ENCODE results near the gene STARD10. TPM values are rescaled to one million over a fixed set of nuclear protein-coding genes. Genes with fewer than 3 reads are reported as not detected.

The STARD10 gene
- total RNA-seq, 4 donors from 2014 or later: 26.6 to 75.4 (median 58.1) TPM

- Histone ChIP-seq H3K27me3 (no peaks in the 10 kb centered on the region), H3K9me3 (no peaks in the 10 kb centered on the region), H3K36me3 (no peaks in the 10 kb centered on the region), H3K27ac (replicated peaks in 1 of 4) (no peak overlapping the region), H3K4me3 (no peak overlapping the region), H3K4me1 (peaks cover 11 to 67% (median 56%) of the 10 kb centered on the region in 4 donors)
- DNase-seq (ENCODE audit: extremely low spot score): no peak
- WGBS: 86% methylated on average over 1 of the region's 5 CpGs
- TF ChIP-seq EP300 (IDR thresholded peaks at IDR 0.05) (no peak), POLR2AphosphoS5 (IDR thresholded peaks at IDR 0.05) (no peak), POLR2A (IDR thresholded peaks at IDR 0.05; ENCODE audit: low read depth) (no peak)
- TF ChIP-seq, protein P1, sequence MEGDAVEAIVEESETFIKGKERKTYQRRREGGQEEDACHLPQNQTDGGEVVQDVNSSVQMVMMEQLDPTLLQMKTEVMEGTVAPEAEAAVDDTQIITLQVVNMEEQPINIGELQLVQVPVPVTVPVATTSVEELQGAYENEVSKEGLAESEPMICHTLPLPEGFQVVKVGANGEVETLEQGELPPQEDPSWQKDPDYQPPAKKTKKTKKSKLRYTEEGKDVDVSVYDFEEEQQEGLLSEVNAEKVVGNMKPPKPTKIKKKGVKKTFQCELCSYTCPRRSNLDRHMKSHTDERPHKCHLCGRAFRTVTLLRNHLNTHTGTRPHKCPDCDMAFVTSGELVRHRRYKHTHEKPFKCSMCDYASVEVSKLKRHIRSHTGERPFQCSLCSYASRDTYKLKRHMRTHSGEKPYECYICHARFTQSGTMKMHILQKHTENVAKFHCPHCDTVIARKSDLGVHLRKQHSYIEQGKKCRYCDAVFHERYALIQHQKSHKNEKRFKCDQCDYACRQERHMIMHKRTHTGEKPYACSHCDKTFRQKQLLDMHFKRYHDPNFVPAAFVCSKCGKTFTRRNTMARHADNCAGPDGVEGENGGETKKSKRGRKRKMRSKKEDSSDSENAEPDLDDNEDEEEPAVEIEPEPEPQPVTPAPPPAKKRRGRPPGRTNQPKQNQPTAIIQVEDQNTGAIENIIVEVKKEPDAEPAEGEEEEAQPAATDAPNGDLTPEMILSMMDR (IDR thresholded peaks at IDR 0.05): no peak
- intact Hi-C loops (cut with DNase I): no loop called here
Observed at GRCh38 chr11:72745511-72745910, 48.3 kb downstream of the STARD10 start.

DNA sequence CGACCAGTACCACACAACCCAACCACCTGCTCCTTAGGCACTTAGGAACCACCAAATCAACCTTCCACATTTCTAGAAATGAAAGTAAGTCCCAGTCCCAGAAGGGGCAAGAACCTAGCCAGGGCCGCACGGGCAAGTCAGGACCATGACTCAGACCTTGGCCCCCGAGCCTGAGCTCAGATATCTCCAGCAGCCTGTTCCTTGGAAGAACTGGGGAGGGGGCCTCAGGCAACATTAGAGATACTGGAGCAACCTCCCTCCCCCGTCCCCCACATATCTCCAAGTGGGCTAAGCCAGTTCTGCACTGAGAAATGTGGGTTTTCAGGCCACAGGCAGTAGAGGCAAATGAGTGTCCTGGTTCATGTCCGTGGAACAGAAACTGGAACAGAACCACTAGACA, 49.4 kb downstream of the STARD10 start:
- Histone ChIP-seq H3K4me1 (peaks cover 11 to 68% (median 58%) of the 10 kb centered on the region in 4 donors), H3K9me3 (no peaks in the 10 kb centered on the region), H3K4me3 (no peak overlapping the region), H3K36me3 (no peaks in the 10 kb centered on the region), H3K27me3 (no peaks in the 10 kb centered on the region), H3K27ac (replicated peaks in 1 of 4) (no peak overlapping the region)
- WGBS: 79% methylated on average over 6 of the region's 6 CpGs
- no peak for DNase-seq (ENCODE audit: extremely low spot score)
- intact Hi-C loops (cut with DNase I): no loop called here
- TF ChIP-seq EP300 (IDR thresholded peaks at IDR 0.05) (no peak), POLR2A (IDR thresholded peaks at IDR 0.05; ENCODE audit: low read depth) (no peak), POLR2AphosphoS5 (IDR thresholded peaks at IDR 0.05) (no peak)
- TF ChIP-seq, protein P1 (IDR thresholded peaks at IDR 0.05): no peak

DNA sequence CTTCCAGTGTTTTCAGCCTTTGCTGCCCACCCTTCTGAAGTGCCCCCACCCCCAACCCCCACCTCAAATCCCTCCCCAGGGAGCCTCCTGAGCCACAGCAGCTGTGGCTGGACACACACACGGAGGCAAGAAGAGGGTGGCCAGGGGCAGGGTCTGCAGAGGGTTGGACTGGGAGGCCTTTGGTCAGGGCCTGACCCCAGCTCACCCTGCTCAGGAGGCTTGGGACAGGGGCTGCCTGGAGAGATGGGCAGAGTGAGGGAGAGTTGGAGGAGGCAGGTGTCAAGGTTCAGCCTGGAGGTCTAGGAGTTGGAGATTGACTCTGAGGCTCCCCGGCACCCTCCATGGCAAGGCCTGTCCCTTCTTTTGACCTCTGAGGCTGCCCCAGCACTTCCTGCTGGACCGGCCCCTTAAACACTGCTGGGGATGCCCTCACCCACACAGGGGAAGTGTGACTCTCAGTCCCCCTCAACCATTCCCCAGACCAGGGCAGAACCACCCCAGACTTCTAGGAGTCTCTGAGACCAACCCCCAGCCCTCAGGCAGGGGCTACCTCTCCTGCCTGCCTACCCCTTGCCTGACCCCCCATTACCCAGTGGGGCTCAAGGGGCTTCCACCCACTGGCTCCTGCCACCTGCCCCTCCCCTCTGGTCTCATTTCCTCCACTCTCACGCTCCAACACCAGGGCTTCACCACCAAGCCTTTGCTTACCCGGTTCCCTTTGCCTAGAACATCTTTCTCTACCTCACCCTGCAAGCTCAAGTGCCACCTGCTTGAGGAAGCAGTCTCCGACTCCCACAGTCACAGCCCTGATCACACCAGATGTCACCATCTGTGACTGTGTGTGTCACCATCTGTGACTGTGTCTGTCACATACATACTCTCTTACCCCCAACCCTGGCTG, 50.3 kb downstream of the STARD10 start:
- Histone ChIP-seq H3K27ac (replicated peaks in 1 of 4) (peak overlapping the region in 2 of 4 donors; percentile 33 to 38), H3K4me3 (no peak overlapping the region), H3K36me3 (no peaks in the 10 kb centered on the region), H3K9me3 (no peaks in the 10 kb centered on the region), H3K27me3 (no peaks in the 10 kb centered on the region), H3K4me1 (peaks cover 15 to 77% (median 66%) of the 10 kb centered on the region in 4 donors)
- intact Hi-C loops (cut with DNase I): no loop called here
- TF ChIP-seq EP300 (IDR thresholded peaks at IDR 0.05) (no peak), POLR2A (IDR thresholded peaks at IDR 0.05; ENCODE audit: low read depth) (no peak), POLR2AphosphoS5 (IDR thresholded peaks at IDR 0.05) (no peak)
- TF ChIP-seq, protein P1 (IDR thresholded peaks at IDR 0.05): no peak
- no peak for DNase-seq (ENCODE audit: extremely low spot score)
- 83% methylated on average over 6 of the region's 6 CpGs for WGBS

GRCh38 chr11:72742513-72743320, 51.1 kb downstream of the STARD10 start:
- Histone ChIP-seq H3K4me3 (no peak overlapping the region), H3K27ac (replicated peaks in 1 of 4) (peak overlapping the region in 3 of 4 donors; percentile 49 to 59 (median 55)), H3K36me3 (no peaks in the 10 kb centered on the region), H3K9me3 (no peaks in the 10 kb centered on the region), H3K4me1 (peaks cover 15 to 86% (median 75%) of the 10 kb centered on the region in 4 donors), H3K27me3 (no peaks in the 10 kb centered on the region)
- 81% methylated on average over 7 of the region's 7 CpGs for WGBS
- TF ChIP-seq POLR2AphosphoS5 (IDR thresholded peaks at IDR 0.05) (no peak), POLR2A (IDR thresholded peaks at IDR 0.05; ENCODE audit: low read depth) (no peak), EP300 (IDR thresholded peaks at IDR 0.05) (no peak)
- TF ChIP-seq, protein P1 (IDR thresholded peaks at IDR 0.05): no peak
- DNase-seq (ENCODE audit: extremely low spot score): no peak
- intact Hi-C loops (cut with DNase I): no loop called here
